Measurements from ENCODE around the gene KLRF2. TPM values are rescaled to one million over a fixed set of nuclear protein-coding genes. Genes with fewer than 3 reads are reported as not detected.

Gene KLRF2
- total RNA-seq, 1 donor from 2014 or later = not detected

DNA sequence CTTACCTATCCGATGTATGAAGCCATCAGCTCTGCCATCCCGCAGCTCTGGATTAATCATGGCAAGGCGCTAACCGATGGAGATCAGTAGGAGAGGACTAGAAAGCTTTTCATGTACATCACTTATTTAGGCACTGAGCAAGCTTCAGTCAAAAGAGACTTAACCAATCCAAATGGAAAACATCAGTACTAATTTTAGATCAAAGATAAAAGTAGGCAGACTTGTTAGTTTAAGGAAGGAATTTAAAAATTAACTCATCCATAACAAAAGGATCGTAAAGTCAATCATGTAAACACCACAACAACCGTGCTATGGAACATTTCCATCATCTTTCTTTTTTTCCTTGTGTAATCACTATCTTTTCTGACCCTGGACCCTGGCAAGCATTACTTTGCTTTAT is 51.0 kb downstream of the KLRF2 start, which contains the start of gene CLEC2A:
Gene CLEC2A (minus strand): TSS at position 101 of the 400 bp plus-strand sequence. CDS start 41 bp downstream, at position 60.
- Mint-ChIP-seq H3K27ac (ENCODE audit: unreplicated experiment) (no peak within 1 kb of the TSS), H3K9me3 (ENCODE audit: low read depth) (no peaks in the 10 kb centered on the region), H3K4me3 (ENCODE audit: unreplicated experiment) (no peak within 1 kb of the TSS), H3K27me3 (ENCODE audit: low read depth) (peaks cover 5% of the 10 kb centered on the region), H3K36me3 (ENCODE audit: low read depth) (no peaks in the 10 kb centered on the region), H3K4me1 (ENCODE audit: low read depth) (no peaks in the 10 kb centered on the region)
- DNase-seq (ENCODE audit: low spot score) = no peak
- TF ChIP-seq, protein P1, sequence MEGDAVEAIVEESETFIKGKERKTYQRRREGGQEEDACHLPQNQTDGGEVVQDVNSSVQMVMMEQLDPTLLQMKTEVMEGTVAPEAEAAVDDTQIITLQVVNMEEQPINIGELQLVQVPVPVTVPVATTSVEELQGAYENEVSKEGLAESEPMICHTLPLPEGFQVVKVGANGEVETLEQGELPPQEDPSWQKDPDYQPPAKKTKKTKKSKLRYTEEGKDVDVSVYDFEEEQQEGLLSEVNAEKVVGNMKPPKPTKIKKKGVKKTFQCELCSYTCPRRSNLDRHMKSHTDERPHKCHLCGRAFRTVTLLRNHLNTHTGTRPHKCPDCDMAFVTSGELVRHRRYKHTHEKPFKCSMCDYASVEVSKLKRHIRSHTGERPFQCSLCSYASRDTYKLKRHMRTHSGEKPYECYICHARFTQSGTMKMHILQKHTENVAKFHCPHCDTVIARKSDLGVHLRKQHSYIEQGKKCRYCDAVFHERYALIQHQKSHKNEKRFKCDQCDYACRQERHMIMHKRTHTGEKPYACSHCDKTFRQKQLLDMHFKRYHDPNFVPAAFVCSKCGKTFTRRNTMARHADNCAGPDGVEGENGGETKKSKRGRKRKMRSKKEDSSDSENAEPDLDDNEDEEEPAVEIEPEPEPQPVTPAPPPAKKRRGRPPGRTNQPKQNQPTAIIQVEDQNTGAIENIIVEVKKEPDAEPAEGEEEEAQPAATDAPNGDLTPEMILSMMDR (IDR thresholded peaks at IDR 0.05) = no peak

GRCh38 chr12:9933958-9934357 is 52.7 kb downstream of the KLRF2 start:
- DNase-seq (ENCODE audit: low spot score) = no peak

DNA sequence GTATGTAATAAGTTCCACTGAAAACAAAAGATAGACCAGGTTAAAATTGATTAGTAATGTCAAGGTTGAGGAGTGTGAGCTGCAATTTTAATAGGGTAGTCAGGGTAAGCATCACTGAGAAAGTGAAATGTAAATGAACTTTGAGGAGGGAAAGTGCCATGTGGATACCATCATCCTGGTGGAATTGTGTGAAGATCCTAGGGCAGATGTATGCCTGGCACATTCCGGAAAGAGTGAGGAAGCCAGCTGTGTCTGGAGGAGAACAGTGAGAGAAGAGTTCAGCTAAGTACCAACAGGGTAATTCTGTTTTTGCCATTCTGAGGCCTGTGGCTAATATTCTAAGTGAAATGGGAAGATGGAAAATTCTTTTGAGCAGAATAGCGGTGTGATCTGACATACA is 53.7 kb downstream of the KLRF2 start:
- no peak for DNase-seq (ENCODE audit: low spot score)
- TF ChIP-seq, protein P1 (IDR thresholded peaks at IDR 0.05) = no peak
- Mint-ChIP-seq H3K4me3 (ENCODE audit: unreplicated experiment) (no peak overlapping the region), H3K27me3 (ENCODE audit: low read depth) (peaks cover 3% of the 10 kb centered on the region), H3K36me3 (ENCODE audit: low read depth) (no peaks in the 10 kb centered on the region), H3K4me1 (ENCODE audit: low read depth) (no peaks in the 10 kb centered on the region), H3K27ac (ENCODE audit: unreplicated experiment) (no peak overlapping the region), H3K9me3 (ENCODE audit: low read depth) (no peaks in the 10 kb centered on the region)

More at GRCh38 chr12:9933958-9934357, 52.7 kb downstream of the KLRF2 start:
- Mint-ChIP-seq H3K36me3 (ENCODE audit: low read depth) (no peaks in the 10 kb centered on the region), H3K4me3 (ENCODE audit: unreplicated experiment) (no peak overlapping the region), H3K4me1 (ENCODE audit: low read depth) (no peaks in the 10 kb centered on the region), H3K9me3 (ENCODE audit: low read depth) (no peaks in the 10 kb centered on the region), H3K27me3 (ENCODE audit: low read depth) (peaks cover 3% of the 10 kb centered on the region), H3K27ac (ENCODE audit: unreplicated experiment) (no peak overlapping the region)
- TF ChIP-seq, protein P1 (IDR thresholded peaks at IDR 0.05) = no peak

DNA sequence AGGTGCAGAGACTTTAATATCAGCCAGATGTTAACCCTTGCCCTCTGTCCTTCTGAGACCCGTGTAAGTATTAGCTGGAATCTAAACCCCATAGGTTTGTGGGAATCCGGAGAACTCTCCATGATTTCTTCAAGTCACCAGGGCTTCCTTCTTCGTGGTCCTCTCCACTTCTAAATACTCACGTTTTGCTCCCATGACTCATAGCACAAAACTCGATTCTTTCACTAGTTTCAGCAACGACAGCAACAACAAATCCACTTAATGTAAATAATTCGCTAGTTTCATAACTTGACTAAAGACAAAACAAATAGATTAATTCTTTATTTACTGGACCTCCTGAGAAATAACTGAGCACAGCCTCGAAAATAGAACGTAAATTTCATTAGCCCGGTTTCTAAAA is 55.3 kb downstream of the KLRF2 start:
- Mint-ChIP-seq H3K4me1 (ENCODE audit: low read depth) (no peaks in the 10 kb centered on the region), H3K4me3 (ENCODE audit: unreplicated experiment) (no peak overlapping the region), H3K27me3 (ENCODE audit: low read depth) (peaks cover 6% of the 10 kb centered on the region), H3K27ac (ENCODE audit: unreplicated experiment) (no peak overlapping the region), H3K9me3 (ENCODE audit: low read depth) (no peaks in the 10 kb centered on the region), H3K36me3 (ENCODE audit: low read depth) (no peaks in the 10 kb centered on the region)
- DNase-seq (ENCODE audit: low spot score) = no peak
- TF ChIP-seq, protein P1 (IDR thresholded peaks at IDR 0.05) = no peak

GRCh38 chr12:9940375-9940774 is 59.1 kb downstream of the KLRF2 start:
- H3K4me1 Mint-ChIP-seq (ENCODE audit: low read depth) = no peaks in the 10 kb centered on the region
- no peaks in the 10 kb centered on the region for H3K36me3 Mint-ChIP-seq (ENCODE audit: low read depth)
- DNase-seq (ENCODE audit: low spot score) = no peak
- no peak overlapping the region for H3K4me3 Mint-ChIP-seq (ENCODE audit: unreplicated experiment)
- TF ChIP-seq, protein P1 (IDR thresholded peaks at IDR 0.05) = peak; percentile 60
- no peak overlapping the region for H3K27ac Mint-ChIP-seq (ENCODE audit: unreplicated experiment)
- H3K27me3 Mint-ChIP-seq (ENCODE audit: low read depth) = peaks cover 6% of the 10 kb centered on the region
- no peaks in the 10 kb centered on the region for H3K9me3 Mint-ChIP-seq (ENCODE audit: low read depth)

Data from chondrocyte (in vitro differentiated cells).